K562 (cell line): Measurements from ENCODE around the gene SLC31A2. TPM values are rescaled to one million over a fixed set of nuclear protein-coding genes. Genes with fewer than 3 reads are reported as not detected.

Source experiments
- ATAC-seq: fragments of 200-7000 bp; cut with Tn5 transposase; 3 replicates; pipeline ENCODE4 v1.9.1; 2020; ENCODE audit warnings: moderate library complexity
- BruUV-seq: library from RNA; stranded (reverse); fragments of 400-500 nt; replicated peaks from 2 replicates; lab custom pipeline; 2021; lab: Mats Ljungman, UMichigan
- CTCF ChIA-PET: fragments of 300-600 bp; formaldehyde crosslinking; extraction: SDS; loops from one replicate; lab custom pipeline; 2021; ENCODE audit warnings: low intra/inter-chr PET ratio; lab: Yijun Ruan, JAX
- POLR2A ChIA-PET: fragments of 300-600, 350-650 bp; sonication (Branson Sonifier 250); formaldehyde crosslinking; extraction: SDS; loops from one replicate; lab custom pipeline; 2021; ENCODE audit warnings: antibody characterized with exemption, inconsistent platforms; lab: Yijun Ruan, JAX
- DNase-seq, 4 experiments: peaks; one replicate each; pipeline versions ENCODE4 v3.0.0 to v3.0.0-alpha.2; 2011 to 2018; ENCODE audit warnings: low spot score in 3 of 4, mixed read lengths in 3 of 4; ENCODE audit errors: extremely low read depth in 1 of 4
- FAIRE-seq: peaks from 2 replicates; lab custom pipeline; 2011; peaks lifted over from hg19 to GRCh38; lab: Jason Lieb, UNC
- H2AFZ ChIP-seq: 2 replicates; pipeline ENCODE4 v1.6.0; 2011; ENCODE audit warnings: low read depth, low read length, control low read depth, inconsistent platforms
- H3K27ac ChIP-seq: fragments of 200-600 bp; 3 replicates; pipeline ENCODE4 v1.8.0; 2011; ENCODE audit warnings: low read depth, mild to moderate bottlenecking, control low read depth, inconsistent platforms, low read length, moderate library complexity, mixed read lengths; ENCODE audit errors: extremely low read depth
- H3K27me3 ChIP-seq, 2 experiments: fragments of 300-600 bp in 1 of 2; 2 replicates in 1 of 2; 3 replicates in 1 of 2; pipeline versions ENCODE4 v1.6.0 to v1.8.0; 2011; ENCODE audit warnings: inconsistent platforms in 2 of 2, low read length in 2 of 2, mild to moderate bottlenecking in 1 of 2, mixed read lengths in 1 of 2, moderate library complexity in 1 of 2; ENCODE audit not compliant: control insufficient read depth in 2 of 2, insufficient read depth in 2 of 2
- H3K36me3 ChIP-seq: fragments of 300-600 bp; 3 replicates; pipeline ENCODE4 v1.8.0; 2011; ENCODE audit warnings: mild to moderate bottlenecking, low read length, inconsistent platforms; ENCODE audit not compliant: control insufficient read depth, insufficient read depth
- H3K4me1 ChIP-seq, 2 experiments: fragments of 200-600 bp in 1 of 2; replicated peaks in 1 of 2; 2 replicates in 1 of 2; 3 replicates in 1 of 2; pipeline versions ENCODE4 v1.5.1 to v1.8.0; 2011; ENCODE audit warnings: inconsistent platforms in 2 of 2, low read length in 2 of 2, mild to moderate bottlenecking in 1 of 2, mixed read lengths in 1 of 2, moderate library complexity in 1 of 2; ENCODE audit not compliant: control insufficient read depth in 2 of 2, insufficient read depth in 2 of 2
- H3K4me2 ChIP-seq: 2 replicates; pipeline ENCODE4 v1.6.1; 2011; ENCODE audit warnings: low read length, control low read depth, inconsistent platforms, mixed read lengths; ENCODE audit not compliant: insufficient read depth
- H3K4me3 ChIP-seq: fragments of 200-600 bp; sonication (generic), shearing (Covaris generic); 2 replicates; pipeline ENCODE4 v1.5.1; 2016; ENCODE audit warnings: control low read depth, inconsistent platforms
- H3K79me2 ChIP-seq: fragments of 200-600 bp; 3 replicates; pipeline ENCODE4 v1.8.0; 2011; ENCODE audit warnings: low read length, inconsistent platforms; ENCODE audit not compliant: control insufficient read depth, insufficient read depth
- H3K9ac ChIP-seq, 2 experiments: 2 replicates each; pipeline versions ENCODE4 v1.6.0 to v1.6.1; 2011; ENCODE audit warnings: low read depth in 2 of 2, low read length in 2 of 2, control low read depth in 1 of 2, inconsistent platforms in 1 of 2, mild to moderate bottlenecking in 1 of 2, mixed read lengths in 1 of 2; ENCODE audit not compliant: insufficient read depth in 1 of 2
- H3K9me1 ChIP-seq: one replicate; pipeline ENCODE4 v1.6.0; 2011; ENCODE audit warnings: inconsistent platforms, mild to moderate bottlenecking, low read length, moderate library complexity; ENCODE audit not compliant: control insufficient read depth, insufficient read depth
- H3K9me3 ChIP-seq: replicated peaks from 2 replicates; pipeline ENCODE4 v1.5.1; 2011; ENCODE audit warnings: low read depth, low read length, inconsistent platforms; ENCODE audit not compliant: control insufficient read depth, insufficient read depth
- H4K20me1 ChIP-seq: replicated peaks from 2 replicates; pipeline ENCODE4 v1.6.1; 2011; ENCODE audit warnings: low read length, inconsistent platforms, mixed read lengths; ENCODE audit not compliant: control insufficient read depth, insufficient read depth
- CBX5 ChIP-seq: IDR thresholded peaks from 2 replicates; pipeline ENCODE4 v1.6.1; 2014; ENCODE audit warnings: low read depth, borderline replicate concordance
- CHD4 ChIP-seq: fragments of 200-600 bp; sonication (generic); IDR thresholded peaks from 3 replicates; pipeline ENCODE4 v1.6.1; 2012; ENCODE audit warnings: low read depth, mild to moderate bottlenecking, mixed read lengths, low read length, inconsistent platforms; ENCODE audit not compliant: insufficient read depth, insufficient replicate concordance, poor library complexity, severe bottlenecking
- ERF ChIP-seq: fragments of 450-650 bp; formaldehyde crosslinking; IDR thresholded peaks from 2 replicates; pipeline ENCODE4 v1.4.0; 2020; ENCODE audit warnings: mild to moderate bottlenecking, mixed read lengths
- GTF2A2 ChIP-seq: IDR thresholded peaks from 2 replicates; pipeline ENCODE4 v1.6.1; 2016; ENCODE audit warnings: mild to moderate bottlenecking, missing genetic modification characterization, missing compliant biosample characterization
- HMG20A ChIP-seq: fragments of 450-650 bp; formaldehyde crosslinking; conservative IDR thresholded peaks from 2 replicates; pipeline ENCODE4 v1.4.0; 2020; ENCODE audit warnings: mild to moderate bottlenecking, mixed read lengths
- NCOA4 ChIP-seq: fragments of 450-650 bp; IDR thresholded peaks from 2 replicates; pipeline ENCODE4 v1.6.1; 2018; ENCODE audit warnings: mild to moderate bottlenecking; ENCODE audit not compliant: partially characterized antibody
- WGBS: fragments of 100-300 bp; shearing (Covaris generic); methylation state at CpG from one replicate; pipeline ENCODE4 v1.1.6; 2016; ENCODE audit warnings: low coverage, mixed read lengths; ENCODE audit not compliant: insufficient coverage; ENCODE audit errors: missing lambda C conversion rate; 5-methylcytosine and 5-hydroxymethylcytosine counted together
- in situ Hi-C: fragments of 300-500 bp; cut with MboI; formaldehyde crosslinking; loops from 4 replicates; pipeline ENCODE4 v1.15.0; 2018; ENCODE audit warnings: inconsistent platforms, mixed read lengths
- intact Hi-C: fragments of 100-400 bp; cut with micrococcal nuclease; formaldehyde crosslinking; loops from 2 replicates; pipeline ENCODE4 v1.14.2; 2022
- polyA plus RNA-seq, 8 experiments: library from polyadenylated mRNA; depleted of rRNA in 4 of 8; stranded (reverse) in 5 of 8; unstranded in 3 of 8; fragments of >200 nt; fragmentation: Nextera tagmentation in 2 of 8; fragmentation: Illumina TruSeq in 1 of 8; extraction: Ambion mirVana in 2 of 8; extraction: Trizol in 1 of 8; gene quantifications; 2 replicates each; pipeline versions ENCODE4 v1.2.1 to v1.2.3, GENCODE V29; 2011 to 2014; ENCODE audit warnings: inconsistent platforms in 1 of 8, missing spikeins in 1 of 8
- total RNA-seq, 7 experiments: library from RNA; depleted of rRNA in 6 of 7; stranded (reverse); fragments of >200 nt in 6 of 7; fragmentation: Illumina TruSeq in 2 of 7; extraction: Trizol in 2 of 7; gene quantifications; 2 replicates each; pipeline versions ENCODE4 v1.2.1 to v1.2.3, GENCODE V29; 2011 to 2021; ENCODE audit warnings: low replicate concordance in 1 of 7

SLC31A2 gene
- total and polyA plus RNA-seq, 9 of the 15 experiments (the other 6 are each of a cell fraction or from before 2014, with no cell fraction given), result 1.5 to 4.3 (median 2.3) TPM

GRCh38 chr9:113176803-113177202, 26.0 kb downstream of the SLC31A2 start (continued):
- TF ChIP-seq GTF2A2 (tag), result no peak
- TF ChIP-seq ERF (CRISPR knock-in tag), result no peak
- no peak for TF ChIP-seq NCOA4
- TF ChIP-seq, all 486 proteins: peak for 0

GRCh38 chr9:113177251-113177650, 26.4 kb downstream of the SLC31A2 start:
- Histone ChIP-seq H3K9me1 (no peaks in the 10 kb centered on the region), H3K79me2 (no peaks in the 10 kb centered on the region), H3K4me3 (no peak overlapping the region), H3K36me3 (peaks cover 91% of the 10 kb centered on the region), H3K27me3 (no peaks in the 10 kb centered on the region), H4K20me1 (no peaks in the 10 kb centered on the region), H3K27ac (no peak overlapping the region), H3K4me2 (no peak overlapping the region), H3K9me3 (no peaks in the 10 kb centered on the region), H2AFZ (no peak overlapping the region), H3K9ac (no peak overlapping the region), H3K4me1 (no peaks in the 10 kb centered on the region)
- no peak for DNase-seq
- no peak for FAIRE-seq
- ChIA-PET CTCF (no interaction called here), POLR2A (interaction anchor here (1.3 kb wide), 1 partner anchor 9 kb away, joined by 3 read pairs; no protein-coding TSS in a partner anchor)
- TF ChIP-seq NCOA4 (no peak), CHD4 (no peak), HMG20A (CRISPR knock-in tag) (no peak), CBX5 (no peak)
- no peak for ATAC-seq
- intact Hi-C loops, result no loop called here
- no TSS peak for BruUV-seq
- WGBS, result 100% methylated on average over 2 of the region's 2 CpGs
- in situ Hi-C loops, result no loop called here
